ENCODE measurements around the gene IL1B.

- TF ChIP-seq CTCF (IDR thresholded peaks at IDR 0.05), result no peak
- TF ChIP-seq POLR2AphosphoS5 (IDR thresholded peaks at IDR 0.05), result no peak
- TF ChIP-seq POLR2A (IDR thresholded peaks at IDR 0.05), result no peak
- no peak for TF ChIP-seq EP300 (IDR thresholded peaks at IDR 0.05)
Measured at GRCh38 chr2:112866128-112866835, 29.7 kb upstream of the IL1B start.

All from upper lobe of left lung (tissue), 4 donors.